ENCODE measurements around the gene UROC1.
A peak's percentile ranks its signal among the peaks of the same experiment; 100 is the strongest.

UROC1 gene

GRCh38 chr3:126476166-126477060 is 41.2 kb downstream of the UROC1 start:
- peak; percentile 88 for DNase-seq

GRCh38 chr3:126475413-126476114 is 42.0 kb downstream of the UROC1 start, which contains the start of gene ZXDC:
TSS of gene ZXDC (minus strand) at chr3:126475891. CDS start at chr3:126475865, 26 bp downstream.
- DNase-seq: peak; percentile 96

DNA sequence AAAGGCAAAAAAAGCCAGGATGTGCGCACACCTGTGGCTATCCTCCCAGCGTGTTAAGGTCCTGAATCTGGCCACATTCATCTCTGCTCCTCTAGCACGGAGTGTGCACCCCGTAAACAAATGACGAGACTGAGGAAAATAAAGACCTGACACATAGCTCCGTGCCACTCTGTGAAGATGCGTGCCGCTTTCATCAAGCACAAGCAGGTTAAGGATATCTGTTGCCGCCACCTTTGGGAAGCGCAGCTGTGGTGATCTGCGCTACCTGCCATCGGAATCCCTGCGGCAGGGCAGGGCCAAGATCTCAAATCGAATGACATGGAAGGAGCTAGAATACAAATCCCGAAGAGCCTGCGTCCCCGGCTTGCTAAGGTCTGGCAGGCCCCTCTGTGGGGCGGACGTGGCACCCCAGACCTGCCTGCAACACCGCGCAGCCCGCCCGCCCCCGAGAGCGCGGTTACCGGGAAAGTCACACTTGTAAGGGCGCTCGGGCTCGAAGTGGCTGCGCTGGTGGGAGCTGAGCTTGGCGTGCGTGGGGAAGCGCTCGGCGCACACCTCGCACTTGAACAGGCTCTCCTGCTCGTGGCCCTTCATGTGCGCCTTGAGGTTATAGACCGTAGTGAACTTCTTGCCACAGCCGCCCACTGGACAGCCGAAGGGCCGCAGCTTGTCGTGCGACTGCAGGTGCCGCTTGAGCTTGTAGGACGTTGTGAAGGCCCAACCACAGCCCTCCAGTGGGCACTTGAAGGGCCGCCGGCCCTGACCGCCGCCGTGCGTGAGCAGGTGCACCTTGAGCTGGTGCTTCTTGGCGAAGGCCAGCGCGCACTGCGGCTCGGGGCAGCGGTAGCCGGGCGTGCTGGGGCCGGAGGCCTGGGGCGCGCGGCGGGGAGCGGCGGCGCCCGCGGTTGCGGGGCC is 42.8 kb downstream of the UROC1 start:
- peak; percentile 80 for DNase-seq

GRCh38 chr3:126473292-126474168 is 44.0 kb downstream of the UROC1 start:
- DNase-seq: no peak

GRCh38 chr3:126472277-126473006 is 45.1 kb downstream of the UROC1 start:
- DNase-seq: no peak

DNA sequence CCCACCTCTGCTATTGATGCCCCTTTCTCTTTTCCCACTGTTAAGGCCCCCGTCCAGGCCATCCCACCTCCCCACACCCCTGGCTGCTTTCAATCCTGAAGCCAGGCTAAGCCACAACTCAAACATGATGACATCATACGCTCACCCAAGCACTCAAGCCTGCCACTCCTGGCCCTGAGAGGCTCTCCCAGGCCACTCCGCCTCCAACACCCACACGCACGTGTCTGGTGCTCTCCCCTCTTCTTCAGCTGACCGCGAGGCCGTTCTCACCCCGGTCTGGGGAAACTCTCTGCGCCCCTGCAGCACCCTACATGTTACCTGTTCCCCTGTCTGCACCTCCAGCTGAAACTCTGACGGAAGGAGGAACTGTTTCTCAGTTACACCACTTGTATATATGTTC is 48.1 kb downstream of the UROC1 start:
- no peak for DNase-seq

- DNase-seq: no peak
Measured at GRCh38 chr3:126468028-126468891, 49.3 kb downstream of the UROC1 start.

DNA sequence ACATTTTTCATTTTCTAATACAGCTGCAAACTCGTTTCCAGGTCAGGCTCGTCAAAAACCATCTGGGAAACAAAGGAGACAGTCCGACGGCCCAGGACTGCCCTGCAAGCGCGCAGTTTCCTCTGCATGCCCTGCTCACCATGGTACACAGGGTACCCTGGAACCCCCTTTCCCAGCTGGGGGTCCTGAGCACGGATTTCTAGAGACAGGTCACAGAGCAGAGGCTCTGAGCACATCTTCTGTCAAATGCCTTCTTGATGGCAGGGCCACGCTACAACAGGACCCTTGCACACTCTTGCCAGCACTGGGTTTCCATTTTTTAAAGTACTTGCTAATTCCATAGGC is 50.0 kb downstream of the UROC1 start:
- no peak for DNase-seq

- DNase-seq: no peak
Measured at GRCh38 chr3:126466886-126467610, 50.5 kb downstream of the UROC1 start.

- DNase-seq: no peak
Measured at GRCh38 chr3:126465928-126466544, 51.5 kb downstream of the UROC1 start.

DNA sequence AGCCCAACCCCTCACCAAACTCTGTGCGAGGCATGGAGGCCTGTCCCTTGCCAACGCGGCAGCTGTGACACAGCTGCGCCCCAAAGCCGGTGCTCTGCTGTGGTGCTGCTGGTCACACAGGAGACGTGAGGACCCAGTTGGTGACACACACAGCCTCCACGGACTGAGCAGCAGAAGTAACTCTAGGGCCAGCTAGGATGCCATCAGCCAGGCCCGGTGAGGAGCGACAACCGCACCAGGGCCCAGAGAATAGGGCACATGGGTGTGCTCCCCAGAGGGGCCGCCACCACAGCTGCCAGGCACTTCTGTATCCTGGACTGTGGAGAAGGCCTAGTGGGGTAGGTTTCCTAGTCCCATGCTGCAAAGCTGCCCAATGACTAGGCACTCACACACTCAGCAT is 52.6 kb downstream of the UROC1 start:
- no peak for DNase-seq

GRCh38 chr3:126464494-126464893 is 53.1 kb downstream of the UROC1 start:
- no peak for DNase-seq

DNA sequence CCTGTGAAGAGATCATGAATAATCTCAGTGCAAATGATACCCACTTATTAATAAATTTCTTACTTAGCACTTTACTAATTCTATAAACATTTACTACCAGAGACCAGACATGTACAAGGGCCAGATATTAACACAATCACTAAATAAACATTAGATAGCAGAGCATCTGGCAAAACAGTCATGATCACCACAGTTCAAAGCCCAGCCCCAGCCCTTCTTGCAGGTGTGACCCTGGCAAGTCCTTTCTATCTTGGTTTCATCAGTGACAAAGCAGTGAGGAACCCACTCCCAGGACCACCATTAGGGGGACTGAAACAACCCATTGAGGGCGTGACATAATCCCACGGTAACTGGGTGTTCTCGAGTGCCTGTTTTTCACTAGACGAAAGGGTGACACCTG is 53.5 kb downstream of the UROC1 start:
- no peak for DNase-seq

DNA sequence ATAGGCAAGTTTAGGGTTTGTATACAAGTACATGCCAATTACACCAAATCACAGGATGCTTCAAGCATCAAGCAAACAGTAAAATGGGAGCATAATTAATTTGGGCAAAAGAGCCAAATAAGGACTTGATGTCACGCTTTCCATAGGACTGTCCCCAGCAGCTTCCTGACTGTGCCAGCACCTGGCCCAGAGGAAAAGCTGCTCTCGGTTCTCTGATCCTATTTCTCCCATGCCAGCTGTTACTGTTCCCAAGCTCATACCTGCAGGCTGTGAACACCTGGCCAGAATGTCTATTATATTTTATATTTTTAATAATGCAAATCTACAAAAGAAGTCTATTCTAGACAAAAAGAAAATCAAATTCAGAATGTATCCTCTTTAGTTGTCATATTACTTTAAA is 54.1 kb downstream of the UROC1 start:
- no peak for DNase-seq

- DNase-seq: no peak
Measured at GRCh38 chr3:126461450-126462070, 56.0 kb downstream of the UROC1 start.

DNA sequence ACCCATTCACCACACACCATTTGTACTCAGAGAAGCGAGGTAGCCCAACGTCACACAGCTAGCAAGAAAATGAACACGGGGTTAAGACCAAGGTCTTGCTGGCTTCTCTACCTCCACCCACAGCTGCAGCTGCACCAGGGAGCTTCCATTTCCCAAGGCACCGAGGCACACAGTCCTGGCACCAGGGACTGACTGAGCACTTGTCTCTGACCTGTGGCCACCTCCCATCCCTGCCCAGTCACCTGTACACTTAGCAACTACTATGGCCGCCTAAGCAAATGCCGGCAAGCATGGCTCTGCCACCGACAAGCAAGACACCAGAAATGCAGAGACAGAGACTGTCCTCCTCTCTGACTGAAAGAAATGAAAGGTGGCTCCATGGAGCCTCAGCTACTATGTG is 57.2 kb downstream of the UROC1 start:
- DNase-seq: no peak

GRCh38 chr3:126459763-126460127 is 57.8 kb downstream of the UROC1 start:
- no peak for DNase-seq

GRCh38 chr3:126459111-126459762 is 58.3 kb downstream of the UROC1 start:
- DNase-seq: no peak
